RWPE1 (cell line): ENCODE data around the gene TMED1.

Experiments
- CTCF ChIA-PET: fragments of 350-600 bp; sonication (Branson Sonifier 250); formaldehyde crosslinking; extraction: SDS; loops from one replicate; lab custom pipeline; 2021; lab: Yijun Ruan, JAX
- POLR2A ChIA-PET: fragments of 400-600 bp; formaldehyde crosslinking; extraction: SDS; loops from one replicate; lab custom pipeline; 2020; ENCODE audit warnings: antibody characterized with exemption; ENCODE audit not compliant: low non-redundant PET; lab: Yijun Ruan, JAX
- DNase-seq: peaks from one replicate; pipeline ENCODE4 v3.0.0; 2012; ENCODE audit warnings: low spot score
- H3K27ac ChIP-seq: fragments of 450-650 bp; 2 replicates; pipeline ENCODE4 v1.5.1; 2017
- CTCF ChIP-seq: fragments of 450-650 bp; conservative IDR thresholded peaks from 2 replicates; pipeline ENCODE4 v1.5.1; 2017; ENCODE audit warnings: low read depth, mild to moderate bottlenecking

Gene TMED1

GRCh38 chr19:10835089-10835753, 791 bp downstream of the TMED1 start:
- peak; percentile 99 for DNase-seq
- ChIA-PET POLR2A (no interaction called here), CTCF (interaction anchor here (2.1 kb wide), 1 partner anchor 29 kb away, joined by 8 read pairs; no protein-coding TSS in a partner anchor)
- TF ChIP-seq CTCF = no peak
- peak overlapping the region; percentile 95 for H3K27ac ChIP-seq

GRCh38 chr19:10832939-10833296, 3.1 kb downstream of the TMED1 start:
- ChIA-PET POLR2A (no interaction called here), CTCF (no interaction called here)
- DNase-seq = no peak

GRCh38 chr19:10831987-10832938, 3.7 kb downstream of the TMED1 start:
- CTCF ChIA-PET = interaction anchor here (0.6 kb wide), 2 partner anchors 31 to 115 kb away, joined by 3 to 4 read pairs; no protein-coding TSS in a partner anchor

More at GRCh38 chr19:10832939-10833296, 3.1 kb downstream of the TMED1 start:
- peak overlapping the region; percentile 54 for H3K27ac ChIP-seq
- TF ChIP-seq CTCF = no peak

GRCh38 chr19:10830931-10831779, 4.9 kb downstream of the TMED1 start:
- DNase-seq = no peak
- no peak for TF ChIP-seq CTCF
- H3K27ac ChIP-seq = peak overlapping the region; percentile 54
- CTCF ChIA-PET = interaction anchor here (0.5 to 2.0 kb wide), 6 partner anchors 18 to 357 kb away, joined by 3 to 9 read pairs (median 3); partner anchors contain the start of gene DNM2
- POLR2A ChIA-PET = no interaction called here

More at GRCh38 chr19:10831987-10832938, 3.7 kb downstream of the TMED1 start:
- no peak for DNase-seq
- peak overlapping the region; percentile 54 for H3K27ac ChIP-seq
- POLR2A ChIA-PET = no interaction called here
- no peak for TF ChIP-seq CTCF

GRCh38 chr19:10830370-10830769, 5.6 kb downstream of the TMED1 start:
- CTCF ChIA-PET = interaction anchor here (0.5 to 2.0 kb wide), 5 partner anchors 17 to 356 kb away, joined by 3 to 9 read pairs (median 3); partner anchors contain the start of gene DNM2
- POLR2A ChIA-PET = no interaction called here
- no peak for DNase-seq
- TF ChIP-seq CTCF = no peak
- peak overlapping the region; percentile 41 for H3K27ac ChIP-seq
